Astrocyte (in vitro differentiated cells and primary cell): ENCODE data around the gene TNFRSF4. TPM values are rescaled to one million over a fixed set of nuclear protein-coding genes. Genes with fewer than 3 reads are reported as not detected.

Source experiments
- DNase-seq: peaks from one replicate; pipeline ENCODE4 v3.0.0-alpha.2; 2010; ENCODE audit warnings: low read depth
- FAIRE-seq: peaks from 2 replicates; lab custom pipeline; 2011; peaks lifted over from hg19 to GRCh38; lab: Jason Lieb, UNC
- H2AFZ ChIP-seq: 2 replicates; pipeline ENCODE4 v1.6.0; 2012; ENCODE audit warnings: low read depth, low read length, inconsistent platforms
- H3K27ac ChIP-seq: 2 replicates; pipeline ENCODE4 v1.5.1; 2011; ENCODE audit warnings: low read depth, low read length, inconsistent platforms
- H3K27me3 ChIP-seq: 2 replicates; pipeline ENCODE4 v1.6.0; 2011; ENCODE audit warnings: low read length, inconsistent platforms; ENCODE audit not compliant: insufficient read depth
- H3K36me3 ChIP-seq: 2 replicates; pipeline ENCODE4 v1.5.1; 2011; ENCODE audit warnings: low read length, inconsistent platforms; ENCODE audit not compliant: insufficient read depth
- H3K4me1 ChIP-seq: 2 replicates; pipeline ENCODE4 v1.5.1; 2011; ENCODE audit warnings: low read length, inconsistent platforms; ENCODE audit not compliant: insufficient read depth
- H3K4me2 ChIP-seq: 2 replicates; pipeline ENCODE4 v1.6.0; 2012; ENCODE audit warnings: low read length, inconsistent platforms
- H3K4me3 ChIP-seq: 2 replicates; pipeline ENCODE4 v1.5.1; 2011; ENCODE audit warnings: low read depth, mild to moderate bottlenecking, low read length, inconsistent platforms; ENCODE audit not compliant: insufficient read depth
- H3K79me2 ChIP-seq: 2 replicates; pipeline ENCODE4 v1.6.0; 2012; ENCODE audit warnings: mild to moderate bottlenecking, low read length, inconsistent platforms; ENCODE audit not compliant: insufficient read depth
- H3K9ac ChIP-seq: 2 replicates; pipeline ENCODE4 v1.6.0; 2012; ENCODE audit warnings: mild to moderate bottlenecking, low read length, inconsistent platforms
- H3K9me3 ChIP-seq: 2 replicates; pipeline ENCODE4 v1.5.1; 2012; ENCODE audit warnings: low read depth, mild to moderate bottlenecking, low read length, inconsistent platforms; ENCODE audit not compliant: insufficient read depth
- H4K20me1 ChIP-seq: 2 replicates; pipeline ENCODE4 v1.6.0; 2012; ENCODE audit warnings: low read length, inconsistent platforms; ENCODE audit not compliant: insufficient read depth
- H3K27ac Mint-ChIP-seq: one replicate; pipeline ENCODE4 v1.8.0; 2021; ENCODE audit warnings: mild to moderate bottlenecking, mixed read lengths; ENCODE audit not compliant: unreplicated experiment
- H3K27me3 Mint-ChIP-seq: one replicate; pipeline ENCODE4 v1.8.0; 2021; ENCODE audit warnings: low read depth, mixed read lengths; ENCODE audit not compliant: unreplicated experiment
- H3K36me3 Mint-ChIP-seq: one replicate; pipeline ENCODE4 v1.8.0; 2021; ENCODE audit warnings: low read depth, mixed read lengths; ENCODE audit not compliant: unreplicated experiment
- H3K4me1 Mint-ChIP-seq: one replicate; pipeline ENCODE4 v1.8.0; 2021; ENCODE audit warnings: low read depth, mixed read lengths; ENCODE audit not compliant: unreplicated experiment
- H3K4me3 Mint-ChIP-seq: one replicate; pipeline ENCODE4 v1.8.0; 2021; ENCODE audit warnings: mild to moderate bottlenecking, moderate library complexity, mixed read lengths; ENCODE audit not compliant: unreplicated experiment
- H3K9me3 Mint-ChIP-seq: one replicate; pipeline ENCODE4 v1.8.0; 2021; ENCODE audit warnings: mild to moderate bottlenecking, mixed read lengths; ENCODE audit not compliant: unreplicated experiment
- CTCF ChIP-seq: IDR thresholded peaks from 2 replicates; pipeline ENCODE4 v1.5.1; 2011; ENCODE audit warnings: low read depth, mild to moderate bottlenecking, inconsistent platforms, low read length, moderate library complexity; ENCODE audit not compliant: insufficient read depth
- EZH2 ChIP-seq: IDR thresholded peaks from 2 replicates; pipeline ENCODE4 v1.6.1; 2012; ENCODE audit warnings: mild to moderate bottlenecking, low read length, inconsistent platforms; ENCODE audit not compliant: insufficient read depth
- total RNA-seq: library from RNA; stranded (reverse); gene quantifications from 2 replicates; pipeline ENCODE4 v1.2.1, GENCODE V29; 2021

TNFRSF4 gene
- total RNA-seq, 1 donor from 2014 or later: 0.41 TPM

- TF ChIP-seq EZH2 (no peak), CTCF (no peak)
- H3K27me3 ChIP-seq: peaks cover 3% of the 10 kb centered on the region
- peaks cover 2% of the 10 kb centered on the region for H3K27me3 Mint-ChIP-seq
- FAIRE-seq (no peak), DNase-seq (no peak)
- no peak overlapping the region for H3K4me2 ChIP-seq
- no peak overlapping the region for H3K4me3 Mint-ChIP-seq
- H3K36me3 Mint-ChIP-seq: no peaks in the 10 kb centered on the region
- peaks cover 27% of the 10 kb centered on the region for H3K4me1 ChIP-seq
- H3K27ac ChIP-seq: no peak overlapping the region
- no peak overlapping the region for H3K9ac ChIP-seq
- H3K79me2 ChIP-seq: no peaks in the 10 kb centered on the region
- H4K20me1 ChIP-seq: no peaks in the 10 kb centered on the region
- no peaks in the 10 kb centered on the region for H3K9me3 Mint-ChIP-seq
- H3K36me3 ChIP-seq: no peaks in the 10 kb centered on the region
- H3K9me3 ChIP-seq: no peaks in the 10 kb centered on the region
- no peak overlapping the region for H3K27ac Mint-ChIP-seq
- no peak overlapping the region for H3K4me3 ChIP-seq
- peaks cover 5% of the 10 kb centered on the region for H3K4me1 Mint-ChIP-seq
- no peak overlapping the region for H2AFZ ChIP-seq
These were observed 8.8 kb downstream of the TNFRSF4 start for GRCh38 chr1:1204998-1205768.

DNA sequence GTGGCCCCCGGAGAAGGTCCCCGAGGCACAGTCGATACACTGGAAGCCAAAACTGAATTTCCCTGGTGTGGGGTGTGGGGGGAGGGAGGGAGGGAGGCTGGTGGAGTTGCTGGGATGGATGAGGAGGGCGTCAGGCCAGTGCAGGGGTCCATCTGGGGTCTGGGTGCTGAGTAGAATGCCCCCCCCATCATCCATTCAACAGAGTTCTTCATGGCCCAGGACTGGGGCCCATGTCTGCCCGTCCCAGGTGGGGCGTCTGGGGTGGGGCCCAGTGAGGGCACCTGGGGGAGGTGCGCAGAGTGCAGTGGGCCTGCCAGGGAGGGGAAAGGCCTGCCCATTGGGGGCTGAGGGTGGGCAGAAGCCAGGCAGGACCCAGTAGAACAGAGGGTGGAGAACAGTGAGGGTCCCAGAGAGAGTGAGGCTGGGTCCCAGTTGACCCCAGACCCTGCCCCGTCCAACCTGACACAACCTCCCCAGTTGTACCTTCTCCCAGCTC, 9.5 kb downstream of the TNFRSF4 start:
- no peak overlapping the region for H3K27ac ChIP-seq
- Mint-ChIP-seq H3K4me1 (peaks cover 5% of the 10 kb centered on the region), H3K27ac (no peak overlapping the region), H3K27me3 (peaks cover 6% of the 10 kb centered on the region), H3K36me3 (no peaks in the 10 kb centered on the region), H3K4me3 (no peak overlapping the region), H3K9me3 (no peaks in the 10 kb centered on the region)
- no peak overlapping the region for H3K4me3 ChIP-seq
- DNase-seq: no peak
- no peaks in the 10 kb centered on the region for H4K20me1 ChIP-seq
- no peak overlapping the region for H3K4me2 ChIP-seq
- TF ChIP-seq CTCF: no peak
- TF ChIP-seq EZH2: no peak
- no peak overlapping the region for H2AFZ ChIP-seq
- no peaks in the 10 kb centered on the region for H3K36me3 ChIP-seq
- no peak overlapping the region for H3K9ac ChIP-seq
- H3K9me3 ChIP-seq: no peaks in the 10 kb centered on the region
- H3K79me2 ChIP-seq: no peaks in the 10 kb centered on the region
- no peak for FAIRE-seq
- peaks cover 3% of the 10 kb centered on the region for H3K27me3 ChIP-seq
- H3K4me1 ChIP-seq: peaks cover 27% of the 10 kb centered on the region
